Body of pancreas (tissue), 4 donors: ENCODE results near the gene RFC4.

Experiments
- CTCF ChIP-seq, 7 experiments: fragments of 450-650 bp in 4 of 7; fragments of 200-600 bp in 3 of 7; sonication (generic) in 3 of 7; IDR thresholded peaks; one replicate each; pipeline ENCODE4 v1.5.1; 2016 to 2019; ENCODE audit warnings: antibody characterized with exemption in 7 of 7
- POLR2A ChIP-seq, 3 donors: fragments of 450-650 bp; IDR thresholded peaks; one replicate each; pipeline ENCODE4 v1.6.1; 2016; ENCODE audit warnings: antibody characterized with exemption in 3 of 3, mild to moderate bottlenecking in 2 of 3

- TF ChIP-seq CTCF (IDR thresholded peaks at IDR 0.05) (no peak), POLR2A (IDR thresholded peaks at IDR 0.05) (no peak)
These were observed 4.2 kb upstream of the RFC4 start for GRCh38 chr3:186810336-186810996.
